Right atrium auricular region (tissue), 2 donors: Measurements from ENCODE around the gene ANKDD1B. TPM values are rescaled to one million over a fixed set of nuclear protein-coding genes. Genes with fewer than 3 reads are reported as not detected.

Source experiments
- DNase-seq: peaks from one replicate; pipeline ENCODE4 v3.0.0-alpha.2; 2019; ENCODE audit warnings: low spot score
- H3K27ac ChIP-seq, 2 donors: fragments of 200-600 bp; sonication (generic); 1 replicate in 1 of 2; 2 replicates in 1 of 2; pipeline ENCODE4 v1.5.1; 2016 to 2019
- H3K27me3 ChIP-seq, 2 donors: fragments of 200-600 bp; sonication (generic); one replicate each; pipeline versions ENCODE4 v1.5.1 to v1.6.0; 2017 to 2019
- H3K36me3 ChIP-seq: fragments of 200-600 bp; sonication (generic); one replicate; pipeline ENCODE4 v1.5.1; 2016
- H3K4me1 ChIP-seq, 2 donors: fragments of 200-600 bp; sonication (generic); one replicate each; pipeline versions ENCODE4 v1.5.1 to v1.6.0; 2017 to 2019
- H3K4me3 ChIP-seq, 2 donors: fragments of 200-600 bp; sonication (generic); 1 replicate in 1 of 2; 2 replicates in 1 of 2; pipeline ENCODE4 v1.5.1; 2017 to 2019; ENCODE audit warnings: mild to moderate bottlenecking in 1 of 2, moderate library complexity in 1 of 2
- H3K9me3 ChIP-seq, 2 donors: fragments of 200-600 bp; sonication (generic); one replicate each; pipeline ENCODE4 v1.5.1; 2019
- total RNA-seq, 2 donors: library from RNA; depleted of rRNA; stranded (reverse); fragments of >200 nt; gene quantifications; one replicate each; pipeline ENCODE4 v1.1.0, GENCODE V29; 2016
- TF ChIP-seq, protein P1 (sequence below), 2 donors: fragments of 200-600 bp; sonication (generic); IDR thresholded peaks; one replicate each; pipeline ENCODE4 v1.5.1; 2019; ENCODE audit warnings: antibody characterized with exemption in 2 of 2

Gene ANKDD1B
- total RNA-seq, 2 donors from 2014 or later, result not detected

DNA sequence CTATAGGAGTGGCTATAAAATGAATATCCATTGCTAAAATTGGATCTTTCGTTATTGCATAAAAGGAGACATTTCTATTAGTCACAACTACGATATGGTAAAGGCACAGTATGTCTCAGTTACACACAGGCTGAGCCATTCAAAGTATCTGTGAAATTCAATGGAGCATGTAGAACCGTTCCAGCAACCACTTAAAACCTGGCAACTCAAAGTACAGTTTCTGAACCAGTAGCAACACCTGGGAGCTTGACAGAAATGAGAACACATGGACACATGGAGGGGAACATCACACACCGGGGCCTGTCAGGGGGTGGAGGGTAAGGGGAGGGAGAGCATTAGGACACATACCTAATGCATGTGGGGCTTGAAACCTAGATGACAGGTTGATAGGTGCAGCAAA, 90.6 kb downstream of the ANKDD1B start:
- H3K4me1 ChIP-seq, result no peaks in the 10 kb centered on the region
- H3K36me3 ChIP-seq, result peaks cover 14% of the 10 kb centered on the region
- H3K9me3 ChIP-seq, result no peaks in the 10 kb centered on the region
- H3K27me3 ChIP-seq, result no peaks in the 10 kb centered on the region
- DNase-seq, result no peak
- H3K27ac ChIP-seq, result no peak overlapping the region
- TF ChIP-seq, protein P1, sequence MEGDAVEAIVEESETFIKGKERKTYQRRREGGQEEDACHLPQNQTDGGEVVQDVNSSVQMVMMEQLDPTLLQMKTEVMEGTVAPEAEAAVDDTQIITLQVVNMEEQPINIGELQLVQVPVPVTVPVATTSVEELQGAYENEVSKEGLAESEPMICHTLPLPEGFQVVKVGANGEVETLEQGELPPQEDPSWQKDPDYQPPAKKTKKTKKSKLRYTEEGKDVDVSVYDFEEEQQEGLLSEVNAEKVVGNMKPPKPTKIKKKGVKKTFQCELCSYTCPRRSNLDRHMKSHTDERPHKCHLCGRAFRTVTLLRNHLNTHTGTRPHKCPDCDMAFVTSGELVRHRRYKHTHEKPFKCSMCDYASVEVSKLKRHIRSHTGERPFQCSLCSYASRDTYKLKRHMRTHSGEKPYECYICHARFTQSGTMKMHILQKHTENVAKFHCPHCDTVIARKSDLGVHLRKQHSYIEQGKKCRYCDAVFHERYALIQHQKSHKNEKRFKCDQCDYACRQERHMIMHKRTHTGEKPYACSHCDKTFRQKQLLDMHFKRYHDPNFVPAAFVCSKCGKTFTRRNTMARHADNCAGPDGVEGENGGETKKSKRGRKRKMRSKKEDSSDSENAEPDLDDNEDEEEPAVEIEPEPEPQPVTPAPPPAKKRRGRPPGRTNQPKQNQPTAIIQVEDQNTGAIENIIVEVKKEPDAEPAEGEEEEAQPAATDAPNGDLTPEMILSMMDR (IDR thresholded peaks at IDR 0.05), result no peak
- H3K4me3 ChIP-seq, result no peak overlapping the region

DNA sequence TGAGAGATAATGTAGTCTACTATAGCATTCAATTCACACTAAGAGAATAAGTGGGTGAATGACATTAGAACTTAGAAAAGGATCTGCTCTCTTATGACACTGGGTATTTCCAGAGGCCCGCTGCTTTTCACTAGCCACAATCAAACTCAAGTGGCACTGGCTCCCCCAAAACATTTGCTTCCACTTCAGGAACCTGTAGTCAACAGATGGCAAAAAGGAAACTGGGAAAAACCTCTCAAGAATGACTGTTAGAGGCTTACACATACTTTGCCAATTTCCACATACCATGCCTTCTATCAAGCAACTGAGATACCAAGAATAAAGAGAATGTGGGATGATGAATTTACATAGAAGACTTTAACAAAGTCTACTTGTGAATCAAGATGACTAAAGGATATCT, 94.8 kb downstream of the ANKDD1B start:
- H3K9me3 ChIP-seq, result no peaks in the 10 kb centered on the region
- DNase-seq, result no peak
- no peaks in the 10 kb centered on the region for H3K4me1 ChIP-seq
- peaks cover 14% of the 10 kb centered on the region for H3K36me3 ChIP-seq
- H3K27ac ChIP-seq, result no peak overlapping the region
- no peak overlapping the region for H3K4me3 ChIP-seq
- no peaks in the 10 kb centered on the region for H3K27me3 ChIP-seq
- TF ChIP-seq, protein P1 (IDR thresholded peaks at IDR 0.05), result no peak

DNA sequence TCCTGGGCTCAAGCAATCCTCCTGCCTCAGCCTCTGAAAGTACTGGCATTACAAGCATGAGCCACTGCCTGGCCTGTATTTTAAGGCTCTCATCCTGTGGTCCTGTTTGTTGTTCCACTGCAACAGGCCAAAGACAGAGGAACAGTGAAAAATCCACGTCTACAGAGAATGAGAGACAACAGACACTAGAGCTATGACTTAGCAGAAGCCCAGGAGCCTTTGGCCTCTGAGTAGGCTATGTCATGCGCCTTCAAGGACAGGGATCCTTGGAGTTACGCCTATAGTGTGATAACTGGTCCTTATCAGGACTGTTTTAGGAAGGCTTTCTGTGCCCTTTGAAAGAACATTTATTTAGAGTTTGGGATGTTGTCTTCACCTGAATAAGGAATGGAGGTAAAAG, 95.5 kb downstream of the ANKDD1B start:
- no peaks in the 10 kb centered on the region for H3K4me1 ChIP-seq
- DNase-seq, result no peak
- H3K27me3 ChIP-seq, result no peaks in the 10 kb centered on the region
- no peak overlapping the region for H3K4me3 ChIP-seq
- H3K27ac ChIP-seq, result no peak overlapping the region
- peaks cover 12% of the 10 kb centered on the region for H3K36me3 ChIP-seq
- TF ChIP-seq, protein P1 (IDR thresholded peaks at IDR 0.05), result no peak
- no peaks in the 10 kb centered on the region for H3K9me3 ChIP-seq

DNA sequence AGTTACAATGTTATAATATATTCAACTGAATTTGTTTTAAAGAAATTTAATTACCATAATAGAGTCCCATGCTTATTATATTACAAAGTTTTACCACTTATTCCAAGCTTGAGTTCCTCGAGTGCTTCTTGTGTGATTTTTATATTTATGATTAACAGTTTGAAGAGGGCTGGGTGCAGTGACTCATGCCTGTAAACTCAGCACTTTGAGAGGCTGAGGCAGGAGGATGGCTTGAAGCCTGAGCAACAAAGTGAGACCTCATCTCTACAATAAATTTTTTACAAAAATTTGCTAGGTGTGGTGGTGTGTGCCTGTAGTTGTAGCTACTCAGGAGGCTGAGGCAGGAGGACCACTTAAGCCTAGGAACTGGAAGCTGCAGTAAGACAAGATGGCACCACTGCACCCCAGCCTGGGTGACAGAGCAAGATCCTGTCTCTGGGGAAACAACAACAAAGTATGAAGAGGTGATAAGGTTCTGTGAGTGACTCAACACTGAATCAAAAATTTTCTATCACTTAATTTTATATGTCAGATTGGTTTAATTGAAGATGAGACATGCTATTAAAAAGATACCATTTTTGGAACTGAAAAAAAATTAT, 96.8 kb downstream of the ANKDD1B start:
- no peak overlapping the region for H3K27ac ChIP-seq
- no peaks in the 10 kb centered on the region for H3K4me1 ChIP-seq
- H3K4me3 ChIP-seq, result no peak overlapping the region
- DNase-seq, result no peak
- no peaks in the 10 kb centered on the region for H3K36me3 ChIP-seq
- TF ChIP-seq, protein P1 (IDR thresholded peaks at IDR 0.05), result no peak
- no peaks in the 10 kb centered on the region for H3K9me3 ChIP-seq
- H3K27me3 ChIP-seq, result no peaks in the 10 kb centered on the region

DNA sequence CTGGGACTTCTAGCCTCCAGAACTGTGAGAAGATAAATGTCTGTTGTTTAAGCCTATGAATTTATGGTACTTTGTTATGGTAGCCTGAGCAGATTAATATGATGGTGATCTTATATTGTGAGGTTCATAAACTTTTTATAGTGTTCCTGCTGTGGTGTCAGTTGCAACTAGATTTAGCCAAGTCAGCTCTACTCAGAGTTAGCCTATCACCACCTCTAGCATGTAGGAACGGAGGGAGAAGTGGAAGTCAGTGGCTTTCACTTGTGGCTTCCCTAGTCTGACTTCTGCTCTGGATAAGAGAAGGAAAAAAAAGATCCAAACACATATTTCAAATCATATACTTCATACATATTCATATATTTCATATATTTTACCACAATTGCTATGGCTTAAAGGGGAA, 99.4 kb downstream of the ANKDD1B start:
- Histone ChIP-seq H3K4me3 (no peak overlapping the region), H3K27ac (no peak overlapping the region), H3K36me3 (no peaks in the 10 kb centered on the region), H3K9me3 (no peaks in the 10 kb centered on the region), H3K27me3 (no peaks in the 10 kb centered on the region), H3K4me1 (peaks cover 0 to under 1% of the 10 kb centered on the region in 2 donors)
- TF ChIP-seq, protein P1 (IDR thresholded peaks at IDR 0.05), result no peak
- no peak for DNase-seq

DNA sequence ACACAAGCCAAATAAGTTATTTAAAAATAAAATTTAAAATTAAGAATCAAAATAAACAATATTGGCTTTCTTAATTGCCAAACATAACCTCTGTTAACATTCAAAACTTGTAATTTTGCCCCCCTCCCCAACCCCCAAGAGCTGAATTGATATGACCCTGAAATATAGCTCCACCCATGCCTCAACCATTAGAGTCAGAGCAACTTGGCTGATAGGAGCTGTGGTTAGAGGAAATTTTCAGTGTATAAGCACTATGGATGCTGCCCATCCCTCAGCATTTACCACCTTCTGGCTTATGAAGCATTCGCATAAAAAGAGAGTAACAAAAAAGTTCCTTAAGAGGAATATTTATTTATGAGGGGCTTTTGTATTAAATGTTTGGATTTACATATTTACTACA, 99.9 kb downstream of the ANKDD1B start:
- H3K4me1 ChIP-seq, result peaks cover 0 to 5% of the 10 kb centered on the region in 2 donors
- no peak overlapping the region for H3K27ac ChIP-seq
- no peaks in the 10 kb centered on the region for H3K27me3 ChIP-seq
- H3K9me3 ChIP-seq, result no peaks in the 10 kb centered on the region
- no peaks in the 10 kb centered on the region for H3K36me3 ChIP-seq
- DNase-seq, result no peak
- H3K4me3 ChIP-seq, result no peak overlapping the region
- TF ChIP-seq, protein P1 (IDR thresholded peaks at IDR 0.05), result no peak
